GM23248 (cell line): ENCODE measurements around the gene ELOF1.

Source experiments
- EZH2 ChIP-seq: fragments of 200-600 bp; sonication (generic); IDR thresholded peaks from 2 replicates; pipeline ENCODE4 v1.6.1; 2018; ENCODE audit warnings: antibody characterized with exemption, mild to moderate bottlenecking; ENCODE audit not compliant: insufficient read depth, poor library complexity, severe bottlenecking
- EZH2phosphoT487 ChIP-seq: fragments of 200-600 bp; sonication (generic); IDR thresholded peaks from 2 replicates; pipeline ENCODE4 v1.6.1; 2018; ENCODE audit warnings: antibody characterized with exemption, moderate library complexity, mild to moderate bottlenecking, low read depth; ENCODE audit not compliant: insufficient read depth

GRCh38 chr19:11563532-11563931 is 4.5 kb upstream of the ELOF1 start:
- TF ChIP-seq EZH2 (no peak), EZH2phosphoT487 (no peak)
